GM12865 (cell line): Measurements from ENCODE around the gene STIP1.

Experiments
- DNase-seq: peaks from one replicate; pipeline ENCODE4 v3.0.0; 2010; ENCODE audit warnings: low read depth
- H3K4me3 ChIP-seq: 2 replicates; pipeline ENCODE4 v1.5.1; 2011; ENCODE audit warnings: mild to moderate bottlenecking, low read depth, low read length, control low read depth
- CTCF ChIP-seq: IDR thresholded peaks from 2 replicates; pipeline ENCODE4 v1.5.1; 2011; ENCODE audit warnings: low read length, control low read depth, low read depth, inconsistent platforms; ENCODE audit not compliant: insufficient read depth; ENCODE audit errors: missing control alignments

Gene STIP1

GRCh38 chr11:64173616-64174355 is 12.2 kb upstream of the STIP1 start:
- H3K4me3 ChIP-seq, result no peak overlapping the region
- no peak for DNase-seq

GRCh38 chr11:64176751-64177150 is 9.2 kb upstream of the STIP1 start:
- TF ChIP-seq CTCF, result no peak
- H3K4me3 ChIP-seq, result no peak overlapping the region
- no peak for DNase-seq

More at GRCh38 chr11:64173616-64174355, 12.2 kb upstream of the STIP1 start:
- no peak for TF ChIP-seq CTCF

- DNase-seq, result peak; percentile 55
- no peak for TF ChIP-seq CTCF
- H3K4me3 ChIP-seq, result no peak overlapping the region
These were observed 7.8 kb upstream of the STIP1 start for GRCh38 chr11:64178203-64178602.

- DNase-seq, result no peak
- no peak overlapping the region for H3K4me3 ChIP-seq
- no peak for TF ChIP-seq CTCF
These were observed 6.9 kb upstream of the STIP1 start for GRCh38 chr11:64178951-64179639.

- H3K4me3 ChIP-seq, result no peak overlapping the region
- DNase-seq, result no peak
- no peak for TF ChIP-seq CTCF
These were observed 5.1 kb upstream of the STIP1 start for GRCh38 chr11:64180891-64181290.

GRCh38 chr11:64181506-64182411 is 4.2 kb upstream of the STIP1 start:
- H3K4me3 ChIP-seq, result no peak overlapping the region
- TF ChIP-seq CTCF, result no peak
- DNase-seq, result peak; percentile 64
